GM19043 (cell line): ENCODE data around the gene NEO1.

Source experiments
- ATAC-seq: cut with Tn5 transposase; IDR thresholded peaks from one replicate; pipeline ENCODE4 v1.9.1; 2021; ENCODE audit warnings: low read depth; ENCODE audit not compliant: unreplicated experiment

NEO1 gene

DNA sequence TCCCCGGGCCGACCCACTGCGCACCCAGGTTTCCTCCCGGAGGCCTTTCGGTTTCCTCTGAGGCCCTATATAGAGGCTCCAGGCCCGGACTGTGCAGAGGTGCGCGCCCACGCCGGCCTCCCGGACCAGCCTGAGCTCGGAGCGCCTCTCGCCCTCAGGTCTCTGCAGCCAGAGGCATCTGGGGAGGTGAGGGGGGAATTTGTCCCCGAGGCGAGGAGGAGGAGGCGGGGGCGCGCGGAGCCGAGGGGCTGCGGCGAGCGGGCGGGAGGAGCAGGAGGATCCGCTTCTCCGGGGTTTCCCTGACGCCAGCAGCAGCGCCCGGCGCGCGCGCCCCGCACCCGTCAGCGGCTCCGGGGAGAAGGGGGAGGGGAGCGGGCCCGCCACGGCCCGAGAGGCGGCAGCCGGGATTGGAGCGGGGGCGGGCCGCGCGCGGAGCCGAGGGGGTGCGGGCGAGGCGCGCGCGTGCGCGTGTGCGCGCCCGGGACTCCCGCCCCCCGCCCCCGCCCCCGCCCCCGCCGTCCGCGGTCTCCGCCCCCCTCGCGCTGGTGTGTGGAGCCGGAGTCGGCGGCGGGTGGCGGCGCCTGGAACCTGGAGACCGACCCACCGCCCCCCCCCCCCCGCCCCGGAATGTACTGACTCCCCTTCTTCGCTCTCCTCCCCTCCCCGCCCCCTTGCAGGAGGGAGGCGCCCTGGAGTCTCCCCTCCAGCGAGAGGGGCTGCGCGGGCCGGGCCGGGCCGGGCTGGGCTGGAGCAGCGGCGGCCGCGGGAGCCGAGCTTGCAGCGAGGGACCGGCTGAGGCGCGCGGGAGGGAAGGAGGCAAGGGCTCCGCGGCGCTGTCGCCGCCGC is at the start of gene NEO1:
TSS of gene NEO1 (plus strand) at position 657 of the 846 bp plus-strand sequence. CDS start 213 bp downstream, outside the sequence.
- ATAC-seq: no peak

GRCh38 chr15:73004462-73004861 is 47.8 kb upstream of the NEO1 start:
- no peak for ATAC-seq

DNA sequence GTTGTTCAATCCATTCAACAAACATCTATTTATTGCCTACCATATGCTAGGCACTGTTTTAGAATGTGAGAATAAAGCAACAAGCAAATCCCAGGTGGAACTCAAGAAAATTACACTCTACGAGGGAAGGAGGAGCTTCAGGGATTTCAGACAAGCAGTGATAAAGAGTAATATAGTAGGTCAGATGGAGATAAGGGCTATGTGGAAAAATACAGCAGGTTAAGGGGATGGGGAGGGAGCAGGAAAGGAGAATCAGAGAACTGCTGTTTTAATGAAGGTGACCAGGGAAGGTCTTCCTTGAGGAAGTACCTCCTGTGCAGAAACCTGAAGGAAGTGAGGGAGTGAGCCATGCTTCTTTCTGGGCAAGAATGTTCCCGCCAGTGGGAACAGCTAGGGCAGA is 47.2 kb upstream of the NEO1 start:
- no peak for ATAC-seq

DNA sequence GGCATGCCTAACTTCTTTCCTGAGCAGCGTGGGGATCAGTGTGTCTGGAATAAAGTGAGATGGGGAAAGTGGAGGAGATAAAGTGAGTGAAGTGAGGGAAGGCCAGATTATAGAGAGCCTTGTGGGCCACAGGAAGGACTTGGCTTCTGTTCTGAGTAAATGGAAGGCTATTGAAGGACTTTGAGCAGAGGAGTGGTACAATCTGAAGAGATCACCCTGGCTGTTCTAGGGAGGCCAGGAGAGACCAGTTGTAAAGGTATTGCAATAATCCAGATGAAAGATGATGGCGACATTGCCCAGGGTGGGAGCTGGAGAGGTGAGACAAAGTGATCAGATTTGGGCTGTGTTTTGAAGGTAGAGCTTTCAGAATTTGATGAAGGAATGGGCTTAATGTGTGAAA is 46.8 kb upstream of the NEO1 start:
- no peak for ATAC-seq

DNA sequence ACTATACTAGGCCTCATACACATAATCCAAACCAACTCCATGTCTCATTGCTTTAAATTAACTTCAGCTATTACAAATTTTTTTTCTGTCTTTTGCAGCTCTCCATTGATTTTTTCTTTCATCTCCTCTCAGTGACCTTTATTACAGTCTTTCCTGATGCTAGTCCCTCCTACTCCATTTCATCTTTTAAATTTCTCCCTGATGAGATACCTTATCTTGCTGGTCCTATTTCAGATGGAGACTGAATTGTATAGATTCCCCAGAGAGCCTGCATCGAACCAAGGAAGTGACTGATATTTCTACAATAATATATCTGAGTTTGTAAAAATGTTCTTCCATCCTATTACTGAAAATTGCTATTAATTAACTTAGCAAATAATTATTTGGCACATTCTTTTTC is 45.7 kb upstream of the NEO1 start:
- no peak for ATAC-seq

- ATAC-seq: no peak
These were observed 42.9 kb upstream of the NEO1 start for GRCh38 chr15:73009066-73010056.

DNA sequence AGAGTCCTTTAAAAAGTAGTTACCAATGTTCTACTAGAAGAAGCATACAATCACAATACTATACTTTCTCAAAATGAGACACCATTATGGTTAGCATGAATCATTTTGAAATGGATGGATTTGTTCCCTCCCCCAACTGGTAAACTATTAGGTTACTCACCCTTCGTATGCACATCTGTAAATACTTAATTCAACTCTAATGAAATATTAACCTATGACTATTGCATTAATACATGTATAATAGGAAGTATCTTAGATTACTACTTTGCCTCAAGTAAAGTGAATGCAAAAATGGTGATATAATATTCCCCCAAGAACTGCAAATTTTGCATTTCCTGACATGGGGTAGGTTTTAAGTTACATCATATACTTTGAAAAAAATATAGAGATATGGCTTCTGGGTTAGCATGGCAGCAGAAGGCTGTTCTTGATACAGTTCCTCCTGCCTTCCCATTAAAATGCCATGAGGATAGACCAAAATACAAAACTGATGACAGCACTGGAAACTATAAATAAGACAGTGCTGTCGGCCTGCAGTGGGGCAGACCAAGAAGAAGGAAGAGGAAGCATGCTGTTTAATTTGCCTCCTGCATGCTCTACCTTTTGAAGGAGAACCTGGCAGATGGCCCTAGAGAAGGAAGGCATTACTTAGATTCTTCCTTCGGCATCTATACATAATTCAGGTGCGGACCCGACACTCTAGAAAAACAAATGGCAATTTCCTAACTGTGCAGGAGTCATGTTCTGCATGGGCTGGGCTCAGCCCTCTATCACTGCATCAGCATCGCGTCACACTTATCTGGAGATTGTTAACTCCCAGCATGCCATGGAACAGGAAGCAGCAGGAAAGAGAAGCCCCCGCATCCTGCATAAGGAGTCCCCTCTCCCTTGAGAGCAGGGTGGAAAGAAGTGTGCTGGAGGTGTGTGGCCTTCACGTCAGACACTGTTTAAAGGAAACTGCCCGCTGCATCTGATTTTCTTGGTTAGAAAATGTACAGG is 41.8 kb upstream of the NEO1 start:
- no peak for ATAC-seq

GRCh38 chr15:73014904-73015303 is 37.4 kb upstream of the NEO1 start:
- no peak for ATAC-seq

DNA sequence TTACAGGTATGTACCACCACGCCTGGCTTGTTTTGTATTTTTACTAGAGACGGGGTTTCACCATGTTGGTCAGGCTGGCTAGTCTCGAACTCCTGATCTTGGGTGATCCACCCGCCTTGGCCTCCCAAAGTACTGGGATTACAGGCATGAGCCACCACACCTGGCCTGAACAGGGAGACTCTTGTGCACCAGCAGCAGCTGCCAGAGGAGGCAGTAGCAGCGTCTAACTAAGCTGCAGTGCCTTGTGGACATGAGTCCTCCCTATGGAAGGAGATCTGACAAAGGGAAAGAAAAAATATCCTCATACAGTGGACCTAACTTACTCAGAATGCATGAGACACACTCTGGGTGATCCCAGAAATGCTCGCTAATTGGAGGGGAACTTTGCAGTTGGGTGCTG is 36.8 kb upstream of the NEO1 start:
- ATAC-seq: no peak

- ATAC-seq: no peak
These were observed 34.3 kb upstream of the NEO1 start for GRCh38 chr15:73017987-73018386.

DNA sequence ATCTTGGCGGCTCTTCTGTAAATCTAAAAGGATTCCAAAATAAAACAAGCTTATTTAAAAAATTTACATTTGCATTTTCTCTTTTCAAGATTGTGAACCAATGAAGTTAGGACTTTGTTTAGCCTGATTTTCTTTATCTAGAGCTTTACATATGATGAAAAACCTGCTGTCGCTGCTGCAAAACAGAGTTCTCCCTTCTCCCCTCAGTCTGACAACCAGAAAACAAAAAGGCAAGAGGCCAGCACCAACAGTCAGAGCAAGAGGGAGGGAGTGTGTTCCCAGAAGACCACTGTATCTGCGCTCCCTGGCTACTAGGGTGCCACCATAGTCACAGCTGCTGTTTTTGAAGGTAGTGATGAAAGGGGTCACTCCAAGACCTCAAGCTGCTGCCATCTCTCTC is 33.1 kb upstream of the NEO1 start:
- no peak for ATAC-seq

DNA sequence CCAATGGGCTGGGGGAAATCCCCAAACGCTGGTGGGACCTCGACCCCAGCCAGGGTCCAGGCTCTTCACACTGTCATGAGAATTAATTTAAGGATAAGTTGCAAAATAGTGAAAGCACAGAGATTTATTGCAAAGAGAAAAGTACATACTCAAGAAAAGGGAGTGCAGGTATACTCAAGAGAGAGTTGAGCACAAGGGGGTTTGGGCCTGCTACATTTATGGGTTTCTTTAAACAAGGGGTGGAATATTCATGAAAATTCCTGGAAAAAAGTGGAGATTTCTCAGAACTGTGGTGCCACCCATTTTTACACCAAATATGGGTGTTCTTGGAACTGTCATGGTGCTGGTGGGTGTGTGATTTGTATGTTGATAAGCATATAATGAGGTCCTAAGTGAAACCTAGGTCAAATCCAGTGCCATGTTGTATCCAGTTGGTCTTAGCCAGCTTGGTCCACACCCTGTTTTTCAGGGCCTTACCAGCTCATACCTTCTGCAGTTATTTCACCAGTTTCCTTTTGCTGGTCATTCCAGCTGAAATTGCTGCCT is 32.6 kb upstream of the NEO1 start:
- ATAC-seq: no peak

DNA sequence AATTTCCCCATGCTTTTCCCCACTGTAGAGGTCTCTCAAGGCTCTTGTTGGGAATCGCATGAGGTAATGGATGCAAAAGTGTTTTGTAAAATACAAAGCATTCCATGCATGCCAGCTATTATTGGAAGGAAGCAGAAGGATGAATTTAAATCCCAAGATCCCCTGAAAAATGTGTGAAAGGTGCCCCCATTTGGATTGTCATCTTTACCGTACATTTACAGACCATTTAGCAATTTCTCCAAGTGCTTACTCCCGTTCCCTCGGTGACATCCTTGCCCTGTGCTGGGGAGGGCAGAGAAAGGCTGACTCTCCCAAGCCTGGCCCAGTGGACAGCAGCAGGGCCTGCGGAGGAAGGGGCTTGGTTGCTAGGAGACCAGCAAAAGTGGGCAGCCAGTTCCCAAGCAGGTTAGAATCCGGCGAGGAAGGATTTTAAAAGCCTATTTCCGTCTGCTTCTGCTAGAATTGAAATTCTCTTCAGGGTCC is 31.1 kb upstream of the NEO1 start:
- no peak for ATAC-seq

- ATAC-seq: no peak
These were observed 30.1 kb upstream of the NEO1 start for GRCh38 chr15:73022161-73022560.

DNA sequence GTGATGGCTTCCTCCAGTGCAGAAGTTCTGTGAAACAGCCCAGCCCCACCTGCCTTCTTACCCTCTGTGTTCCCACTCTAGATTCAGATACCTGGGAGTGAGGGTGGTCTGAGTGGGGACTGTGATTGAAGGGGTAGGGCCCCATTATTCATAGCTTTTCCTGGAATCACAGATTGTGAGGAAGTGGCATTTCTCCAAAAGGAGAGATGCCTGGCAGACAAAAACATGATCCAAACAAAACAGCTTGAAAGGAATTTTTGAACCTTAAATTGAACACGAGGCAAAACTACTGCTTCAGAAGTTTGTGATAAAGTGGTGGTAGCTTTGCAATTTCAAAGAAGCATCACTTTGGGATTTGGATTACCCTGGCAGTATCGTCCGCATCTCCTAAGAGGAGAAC is 29.2 kb upstream of the NEO1 start:
- no peak for ATAC-seq

GRCh38 chr15:73024168-73024567 is 28.1 kb upstream of the NEO1 start:
- ATAC-seq: no peak

GRCh38 chr15:73026511-73027054 is 25.7 kb upstream of the NEO1 start:
- no peak for ATAC-seq

- ATAC-seq: no peak
These were observed 24.2 kb upstream of the NEO1 start for GRCh38 chr15:73028031-73028430.

DNA sequence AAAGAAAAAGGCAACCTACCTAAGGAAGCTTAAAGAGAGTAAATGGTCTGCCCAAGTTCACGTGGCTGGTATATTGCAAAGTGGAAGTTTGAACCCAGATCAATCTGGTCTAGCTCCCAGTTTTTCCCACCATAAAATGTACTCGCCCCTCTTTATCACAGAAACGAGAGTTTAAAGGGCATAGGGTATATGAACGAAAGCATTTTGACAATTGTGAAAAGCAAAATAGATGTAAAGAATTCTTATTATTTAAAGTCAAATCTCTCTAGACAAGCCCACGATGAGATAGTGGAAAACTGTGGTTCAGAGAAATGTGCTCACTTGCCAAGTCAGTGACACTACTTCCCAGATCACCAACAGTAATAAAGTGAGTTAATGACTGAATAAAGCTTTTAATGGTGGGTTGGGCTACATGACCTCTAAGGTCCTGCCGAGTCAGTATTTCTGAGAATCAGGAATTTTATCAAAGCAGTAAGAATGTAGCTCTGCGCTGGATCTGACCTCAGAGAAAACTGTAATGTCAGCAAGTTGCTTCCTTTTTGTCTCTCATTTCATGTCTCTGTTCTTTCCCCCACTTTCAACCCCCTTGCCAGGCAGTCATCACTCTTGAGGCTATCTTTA is 23.3 kb upstream of the NEO1 start:
- no peak for ATAC-seq
